Endothelial cell of umbilical vein (primary cell): ENCODE measurements around the gene AFTPH. TPM values are rescaled to one million over a fixed set of nuclear protein-coding genes. Genes with fewer than 3 reads are reported as not detected.

Experiments
- BruUV-seq: library from RNA; stranded (reverse); fragments of 400-500 nt; replicated peaks from 2 replicates; lab custom pipeline; 2021; lab: Mats Ljungman, UMichigan
- CTCF ChIA-PET: fragments of 300-600, 350-600 bp; sonication (Branson Sonifier 250); formaldehyde crosslinking; loops from one replicate; lab custom pipeline; 2021; ENCODE audit warnings: antibody characterized with exemption, inconsistent platforms; lab: Charles Lee
- POLR2A ChIA-PET: fragments of 300-600, 350-600 bp; sonication (Branson Sonifier 250); formaldehyde crosslinking; loops from one replicate; lab custom pipeline; 2021; ENCODE audit warnings: antibody characterized with exemption, inconsistent platforms; lab: Charles Lee
- DNase-seq: peaks from one replicate; pipeline ENCODE4 v3.0.0-alpha.2; 2011; ENCODE audit warnings: low read depth, low spot score
- FAIRE-seq: peaks from 2 replicates; lab custom pipeline; 2011; peaks lifted over from hg19 to GRCh38; lab: Jason Lieb, UNC
- H2AFZ ChIP-seq: 2 replicates; pipeline ENCODE4 v1.6.0; 2012; ENCODE audit warnings: low read depth, low read length, control low read depth, inconsistent platforms
- H3K27ac ChIP-seq: 2 replicates; pipeline ENCODE4 v1.5.1; 2011; ENCODE audit warnings: low read depth, mild to moderate bottlenecking, control low read depth, low read length, moderate library complexity; ENCODE audit not compliant: insufficient read depth
- H3K27me3 ChIP-seq, 2 experiments: 2 replicates each; pipeline versions ENCODE4 v1.6.0 to v1.6.1; 2011; ENCODE audit warnings: low read length in 2 of 2, mixed read lengths in 1 of 2; ENCODE audit not compliant: control insufficient read depth in 2 of 2, insufficient read depth in 2 of 2
- H3K36me3 ChIP-seq, 2 experiments: 2 replicates in 1 of 2; 3 replicates in 1 of 2; pipeline ENCODE4 v1.5.1; 2011; ENCODE audit warnings: low read length in 2 of 2, mild to moderate bottlenecking in 1 of 2, moderate library complexity in 1 of 2; ENCODE audit not compliant: control insufficient read depth in 2 of 2, insufficient read depth in 2 of 2; ENCODE audit errors: extremely low read depth in 1 of 2
- H3K4me1 ChIP-seq: 3 replicates; pipeline ENCODE4 v1.5.1; 2011; ENCODE audit warnings: mild to moderate bottlenecking, low read length; ENCODE audit not compliant: control insufficient read depth, insufficient read depth; ENCODE audit errors: extremely low read depth
- H3K4me2 ChIP-seq: 2 replicates; pipeline ENCODE4 v1.6.1; 2011; ENCODE audit warnings: low read length, control low read depth, mixed read lengths; ENCODE audit not compliant: insufficient read depth
- H3K4me3 ChIP-seq, 3 experiments: fragments of 200-600 bp in 1 of 3; sonication (generic), shearing (Covaris generic) in 1 of 3; replicated peaks in 1 of 3; 2 replicates each; pipeline ENCODE4 v1.5.1; 2011 to 2016; ENCODE audit warnings: control low read depth in 3 of 3, low read length in 3 of 3, mild to moderate bottlenecking in 2 of 3, inconsistent platforms in 1 of 3, low read depth in 1 of 3, moderate library complexity in 1 of 3; ENCODE audit not compliant: insufficient read depth in 1 of 3
- H3K79me2 ChIP-seq: 2 replicates; pipeline ENCODE4 v1.6.0; 2012; ENCODE audit warnings: low read length, inconsistent platforms; ENCODE audit not compliant: control insufficient read depth, insufficient read depth
- H3K9ac ChIP-seq: replicated peaks from 2 replicates; pipeline ENCODE3; 2011; ENCODE audit warnings: low read length, control low read depth; ENCODE audit not compliant: insufficient read depth; ENCODE audit errors: extremely low read depth
- H3K9me1 ChIP-seq: replicated peaks from 3 replicates; pipeline ENCODE4 v1.6.0; 2011; ENCODE audit warnings: mild to moderate bottlenecking, low read length; ENCODE audit not compliant: control insufficient read depth, insufficient read depth; ENCODE audit errors: extremely low read depth
- H3K9me3 ChIP-seq: replicated peaks from 2 replicates; pipeline ENCODE4 v1.5.1; 2012; ENCODE audit warnings: low read length, inconsistent platforms; ENCODE audit not compliant: control insufficient read depth, insufficient read depth
- H4K20me1 ChIP-seq: replicated peaks from 2 replicates; pipeline ENCODE3; 2011; ENCODE audit warnings: mild to moderate bottlenecking, low read length; ENCODE audit not compliant: control insufficient read depth, insufficient read depth; ENCODE audit errors: extremely low read depth
- EZH2 ChIP-seq: IDR thresholded peaks from 2 replicates; pipeline ENCODE4 v1.6.1; 2012; ENCODE audit warnings: borderline replicate concordance, low read depth, mild to moderate bottlenecking, moderate library complexity, low read length, inconsistent platforms; ENCODE audit not compliant: severe bottlenecking
- FOS ChIP-seq: IDR thresholded peaks from 2 replicates; pipeline ENCODE4 v1.6.1; 2011; ENCODE audit warnings: mild to moderate bottlenecking, low read length, moderate library complexity, borderline replicate concordance; ENCODE audit not compliant: insufficient read depth
- GATA2 ChIP-seq: IDR thresholded peaks from 2 replicates; pipeline ENCODE4 v1.7.0; 2011; ENCODE audit warnings: low read depth, mild to moderate bottlenecking, moderate library complexity, mixed read lengths, low read length; ENCODE audit not compliant: insufficient read length, insufficient read depth
- JUN ChIP-seq: IDR thresholded peaks from 2 replicates; pipeline ENCODE4 v1.6.1; 2011; ENCODE audit warnings: borderline replicate concordance, low read depth; ENCODE audit not compliant: insufficient read length, insufficient read depth
- MYC ChIP-seq: IDR thresholded peaks from one replicate; pipeline ENCODE4 v1.6.1; 2011; ENCODE audit warnings: mild to moderate bottlenecking, low read depth, low read length
- POLR2A ChIP-seq: IDR thresholded peaks from 2 replicates; pipeline ENCODE4 v1.6.1; 2012; ENCODE audit warnings: low read depth, mild to moderate bottlenecking, control low read depth, low read length
- POLR2AphosphoS5 ChIP-seq: IDR thresholded peaks from 2 replicates; pipeline ENCODE4 v1.6.1; 2012; ENCODE audit warnings: low read depth, mild to moderate bottlenecking, control low read depth, low read length, moderate library complexity; ENCODE audit not compliant: insufficient read depth
- dilution Hi-C: fragments of 300-500 bp; cut with MboI; formaldehyde crosslinking; loops from one replicate; pipeline ENCODE4 v1.15.0; 2019; ENCODE audit warnings: low sequenced_read_pairs; ENCODE audit not compliant: extremely low pct_ligation_motif_present
- intact Hi-C: fragments of 100-400 bp; cut with micrococcal nuclease; formaldehyde crosslinking; loops from one replicate; pipeline ENCODE4 v1.10.0; 2022
- polyA plus RNA-seq, 4 experiments: library from polyadenylated mRNA; depleted of rRNA in 3 of 4; stranded (reverse) in 3 of 4; unstranded in 1 of 4; fragments of >200 nt; gene quantifications; 2 replicates each; pipeline versions ENCODE4 v1.2.1 to v1.2.3, GENCODE V29; 2011 to 2012; ENCODE audit warnings: missing spikeins in 1 of 4
- total RNA-seq: library from RNA; stranded (reverse); gene quantifications from 2 replicates; pipeline ENCODE4 v1.2.3, GENCODE V29; 2021
- TF ChIP-seq, protein P1 (sequence below): IDR thresholded peaks from 2 replicates; pipeline ENCODE4 v1.6.1; 2011; ENCODE audit not compliant: insufficient read depth, insufficient read length
- TF ChIP-seq, protein P2 (sequence below), 2 donors: IDR thresholded peaks; 1 replicate in 1 of 2; 2 replicates in 1 of 2; pipeline ENCODE4 v1.5.1; 2011; ENCODE audit warnings: low read length in 2 of 2, mild to moderate bottlenecking in 2 of 2, moderate library complexity in 2 of 2, control low read depth in 1 of 2, inconsistent platforms in 1 of 2, low read depth in 1 of 2; ENCODE audit not compliant: insufficient read depth in 1 of 2; ENCODE audit errors: extremely low read depth in 1 of 2

Gene AFTPH
- total and polyA plus RNA-seq, 2 donors (not counting 3 experiments of a cell fraction or from before 2014, with no cell fraction given): 6.9 to 15.3 TPM

GRCh38 chr2:64627860-64628841 is 104.0 kb downstream of the AFTPH start:
- no peak overlapping the region for H3K9ac ChIP-seq
- H3K36me3 ChIP-seq: no peaks in the 10 kb centered on the region
- no peaks in the 10 kb centered on the region for H3K9me3 ChIP-seq
- FAIRE-seq: no peak
- no peaks in the 10 kb centered on the region for H3K4me1 ChIP-seq
- no peak for DNase-seq
- POLR2A ChIA-PET: no interaction called here
- no peaks in the 10 kb centered on the region for H3K27me3 ChIP-seq
- dilution Hi-C loops (no loop called here), intact Hi-C loops (no loop called here)
- H2AFZ ChIP-seq: no peak overlapping the region
- no peaks in the 10 kb centered on the region for H4K20me1 ChIP-seq
- no peaks in the 10 kb centered on the region for H3K9me1 ChIP-seq
- no peak overlapping the region for H3K4me3 ChIP-seq
- CTCF ChIA-PET: interaction anchor here (1.1 to 5.4 kb wide), 4 partner anchors 10 to 41 kb away, joined by 3 to 25 read pairs (median 6); no protein-coding TSS in a partner anchor
- no peak overlapping the region for H3K27ac ChIP-seq
- H3K4me2 ChIP-seq: no peak overlapping the region
- BruUV-seq: no TSS peak
- TF ChIP-seq GATA2 (no peak), JUN (no peak), POLR2AphosphoS5 (no peak), FOS (no peak), EZH2 (no peak), MYC (no peak), POLR2A (no peak)
- TF ChIP-seq, protein P1, sequence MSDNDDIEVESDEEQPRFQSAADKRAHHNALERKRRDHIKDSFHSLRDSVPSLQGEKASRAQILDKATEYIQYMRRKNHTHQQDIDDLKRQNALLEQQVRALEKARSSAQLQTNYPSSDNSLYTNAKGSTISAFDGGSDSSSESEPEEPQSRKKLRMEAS: no peak
- TF ChIP-seq, protein P2, sequence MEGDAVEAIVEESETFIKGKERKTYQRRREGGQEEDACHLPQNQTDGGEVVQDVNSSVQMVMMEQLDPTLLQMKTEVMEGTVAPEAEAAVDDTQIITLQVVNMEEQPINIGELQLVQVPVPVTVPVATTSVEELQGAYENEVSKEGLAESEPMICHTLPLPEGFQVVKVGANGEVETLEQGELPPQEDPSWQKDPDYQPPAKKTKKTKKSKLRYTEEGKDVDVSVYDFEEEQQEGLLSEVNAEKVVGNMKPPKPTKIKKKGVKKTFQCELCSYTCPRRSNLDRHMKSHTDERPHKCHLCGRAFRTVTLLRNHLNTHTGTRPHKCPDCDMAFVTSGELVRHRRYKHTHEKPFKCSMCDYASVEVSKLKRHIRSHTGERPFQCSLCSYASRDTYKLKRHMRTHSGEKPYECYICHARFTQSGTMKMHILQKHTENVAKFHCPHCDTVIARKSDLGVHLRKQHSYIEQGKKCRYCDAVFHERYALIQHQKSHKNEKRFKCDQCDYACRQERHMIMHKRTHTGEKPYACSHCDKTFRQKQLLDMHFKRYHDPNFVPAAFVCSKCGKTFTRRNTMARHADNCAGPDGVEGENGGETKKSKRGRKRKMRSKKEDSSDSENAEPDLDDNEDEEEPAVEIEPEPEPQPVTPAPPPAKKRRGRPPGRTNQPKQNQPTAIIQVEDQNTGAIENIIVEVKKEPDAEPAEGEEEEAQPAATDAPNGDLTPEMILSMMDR (IDR thresholded peaks at IDR 0.05; ENCODE audit: extremely low read depth in 1 of 2, insufficient read depth in 1 of 2, low read depth in 1 of 2, low read length in 2 of 2): no peak
- H3K79me2 ChIP-seq: no peaks in the 10 kb centered on the region
